HepG2 (cell line): ENCODE measurements around the gene RPL36AL. TPM values are rescaled to one million over a fixed set of nuclear protein-coding genes. Genes with fewer than 3 reads are reported as not detected.

Source experiments
- ATAC-seq: fragments of 200-7000 bp; cut with Tn5 transposase; 3 replicates; pipeline ENCODE4 v1.9.1; 2020; ENCODE audit warnings: mild to moderate bottlenecking, moderate library complexity
- BruUV-seq: library from RNA; stranded (reverse); fragments of 400-500 nt; replicated peaks from 2 replicates; lab custom pipeline; 2021; lab: Mats Ljungman, UMichigan
- CTCF ChIA-PET: fragments of 300-600 bp; formaldehyde crosslinking; extraction: SDS; loops from one replicate; lab custom pipeline; 2021; ENCODE audit warnings: low total read pairs, inconsistent platforms, low intra/inter-chr PET ratio; lab: Yijun Ruan, JAX
- POLR2A ChIA-PET: fragments of 350-600 bp; sonication (Branson Sonifier 250); formaldehyde crosslinking; loops from one replicate; lab custom pipeline; 2020; ENCODE audit warnings: antibody characterized with exemption, inconsistent platforms; lab: Yijun Ruan, JAX
- DNase-seq: peaks from one replicate; pipeline ENCODE4 v3.0.0-alpha.2; 2015; ENCODE audit warnings: low spot score
- FAIRE-seq: peaks from 3 replicates; lab custom pipeline; 2011; peaks lifted over from hg19 to GRCh38; lab: Jason Lieb, UNC
- H2AFZ ChIP-seq: one replicate; pipeline ENCODE4 v1.6.1; 2011; ENCODE audit warnings: low read length, inconsistent platforms
- H3K27ac ChIP-seq: fragments of 300-600 bp; 3 replicates; pipeline ENCODE4 v1.8.0; 2011; ENCODE audit warnings: mixed run types, mild to moderate bottlenecking, mixed read lengths, low read length, inconsistent platforms; ENCODE audit not compliant: insufficient read depth; ENCODE audit errors: extremely low read length
- H3K27me3 ChIP-seq, 2 experiments: fragments of 200-600 bp in 1 of 2; 2 replicates in 1 of 2; 3 replicates in 1 of 2; pipeline versions ENCODE4 v1.6.0 to v1.8.0; 2011; ENCODE audit warnings: low read length in 2 of 2, mild to moderate bottlenecking in 2 of 2, moderate library complexity in 2 of 2, inconsistent platforms in 1 of 2; ENCODE audit not compliant: insufficient read depth in 2 of 2, control insufficient read depth in 1 of 2
- H3K36me3 ChIP-seq, 2 experiments: fragments of 200-600 bp in 1 of 2; replicated peaks in 1 of 2; 2 replicates in 1 of 2; 3 replicates in 1 of 2; pipeline versions ENCODE4 v1.5.1 to v1.8.0; 2011; ENCODE audit warnings: low read length in 2 of 2, inconsistent platforms in 1 of 2; ENCODE audit not compliant: insufficient read depth in 2 of 2, control insufficient read depth in 1 of 2
- H3K4me1 ChIP-seq: 2 replicates; pipeline ENCODE4 v1.5.1; 2012; ENCODE audit warnings: low read length, inconsistent platforms; ENCODE audit not compliant: insufficient read depth
- H3K4me2 ChIP-seq: 2 replicates; pipeline ENCODE4 v1.6.0; 2011; ENCODE audit warnings: low read depth, low read length, inconsistent platforms
- H3K4me3 ChIP-seq, 3 experiments: fragments of 200-600 bp in 1 of 3; sonication (generic), shearing (Covaris generic) in 1 of 3; replicated peaks in 1 of 3; 2 replicates each; pipeline ENCODE4 v1.5.1; 2011 to 2016; ENCODE audit warnings: low read length in 3 of 3, inconsistent platforms in 2 of 3, low read depth in 2 of 3, mild to moderate bottlenecking in 2 of 3, control low read depth in 1 of 3, mixed read lengths in 1 of 3; ENCODE audit not compliant: insufficient read depth in 1 of 3
- H3K79me2 ChIP-seq: one replicate; pipeline ENCODE4 v1.6.1; 2011; ENCODE audit warnings: low read length, inconsistent platforms; ENCODE audit not compliant: insufficient read depth
- H3K9ac ChIP-seq: 2 replicates; pipeline ENCODE4 v1.6.0; 2011; ENCODE audit warnings: mild to moderate bottlenecking, low read depth, low read length, inconsistent platforms; ENCODE audit not compliant: insufficient read depth
- H3K9me3 ChIP-seq: 2 replicates; pipeline ENCODE4 v1.5.1; 2012; ENCODE audit warnings: mild to moderate bottlenecking, low read length
- H4K20me1 ChIP-seq: 2 replicates; pipeline ENCODE4 v1.6.0; 2011; ENCODE audit warnings: inconsistent platforms, mild to moderate bottlenecking, low read length, moderate library complexity; ENCODE audit not compliant: insufficient read depth
- CENPX ChIP-seq: sonication (generic); formaldehyde crosslinking; IDR thresholded peaks from 2 replicates; pipeline ENCODE4 v1.9.0; 2021; ENCODE audit warnings: mild to moderate bottlenecking, missing genetic modification reagents, moderate library complexity
- CHD2 ChIP-seq: IDR thresholded peaks from 2 replicates; pipeline ENCODE4 v1.6.1; 2011; ENCODE audit warnings: low read depth, low read length, improper control_type of control experiment
- DNMT1 ChIP-seq: sonication (generic); formaldehyde crosslinking; IDR thresholded peaks from 2 replicates; pipeline ENCODE4 v1.5.1; 2020; ENCODE audit warnings: mild to moderate bottlenecking, missing genetic modification reagents
- MAZ ChIP-seq, 2 experiments: sonication (generic) in 1 of 2; formaldehyde crosslinking in 1 of 2; IDR thresholded peaks; 2 replicates each; pipeline versions ENCODE4 v1.5.0 to v1.6.1; 2012 to 2020; ENCODE audit warnings: low read depth in 2 of 2, mild to moderate bottlenecking in 2 of 2, borderline replicate concordance in 1 of 2, improper control_type of control experiment in 1 of 2, low read length in 1 of 2, missing genetic modification reagents in 1 of 2, moderate library complexity in 1 of 2
- NAIF1 ChIP-seq: sonication (generic); formaldehyde crosslinking; IDR thresholded peaks from 2 replicates; pipeline ENCODE4 v1.5.0; 2020; ENCODE audit warnings: mild to moderate bottlenecking, missing genetic modification reagents, borderline replicate concordance
- SALL1 ChIP-seq: sonication (generic); formaldehyde crosslinking; IDR thresholded peaks from 2 replicates; pipeline ENCODE4 v1.8.0; 2022; ENCODE audit warnings: mild to moderate bottlenecking, missing genetic modification reagents
- ZFP62 ChIP-seq: sonication (generic); formaldehyde crosslinking; IDR thresholded peaks from 2 replicates; pipeline ENCODE4 v1.4.0; 2020; ENCODE audit warnings: missing genetic modification reagents
- WGBS: methylation state at CpG from one replicate; pipeline ENCODE4 v1.1.6; 2017; ENCODE audit warnings: low lambda C conversion rate; 5-methylcytosine and 5-hydroxymethylcytosine counted together
- in situ Hi-C: cut with HindIII; loops from 2 replicates; pipeline ENCODE4 v1.10.0; 2017; ENCODE audit warnings: low pct_unique_long_range_greater_than_20kb; ENCODE audit not compliant: extremely low pct_ligation_motif_present
- intact Hi-C: fragments of 100-400 bp; cut with micrococcal nuclease; formaldehyde crosslinking; loops from one replicate; pipeline ENCODE4 v1.10.0; 2022; ENCODE audit not compliant: unreplicated experiment
- polyA plus RNA-seq, 8 experiments: library from polyadenylated mRNA; depleted of rRNA in 3 of 8; stranded (reverse) in 7 of 8; unstranded in 1 of 8; fragments of >200 nt; fragmentation: Illumina TruSeq in 4 of 8; extraction: Trizol in 4 of 8; gene quantifications; 2 replicates each; pipeline versions ENCODE4 v1.2.1 to v1.2.3, GENCODE V29; 2011 to 2016; ENCODE audit warnings: low read depth in 4 of 8, missing spikeins in 1 of 8, mixed read lengths in 1 of 8; ENCODE audit not compliant: insufficient read depth in 1 of 8
- total RNA-seq, 5 experiments: library from RNA; depleted of rRNA; stranded (reverse); fragments of >200 nt; fragmentation: Illumina TruSeq; extraction: Trizol; gene quantifications; 2 replicates each; pipeline ENCODE4 v1.2.3, GENCODE V29; 2016; ENCODE audit warnings: low read depth in 1 of 5

The RPL36AL gene
- total and polyA plus RNA-seq, 2 of the 13 experiments (the other 11 are each of a cell fraction or from before 2014, with no cell fraction given) = 90.0 to 294 TPM

DNA sequence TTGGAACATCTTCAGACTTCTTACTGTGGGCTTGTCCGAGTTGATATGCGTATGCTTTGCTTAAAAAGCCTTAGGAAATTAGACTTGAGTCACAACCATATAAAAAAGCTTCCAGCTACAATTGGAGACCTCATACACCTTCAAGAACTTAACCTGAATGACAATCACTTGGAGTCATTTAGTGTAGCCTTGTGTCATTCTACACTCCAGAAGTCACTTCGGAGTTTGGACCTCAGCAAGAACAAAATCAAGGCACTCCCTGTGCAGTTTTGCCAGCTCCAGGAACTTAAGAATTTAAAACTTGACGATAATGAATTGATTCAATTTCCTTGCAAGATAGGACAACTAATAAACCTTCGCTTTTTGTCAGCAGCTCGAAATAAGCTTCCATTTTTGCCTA lies 12.8 kb downstream of the RPL36AL start:
- Histone ChIP-seq H3K4me1 (peaks cover 12% of the 10 kb centered on the region), H3K36me3 (peaks cover 1 to 19% of the 10 kb centered on the region in 2 experiments; a peak in 4 of 5 replicates), H3K79me2 (no peaks in the 10 kb centered on the region), H4K20me1 (no peaks in the 10 kb centered on the region), H3K4me3 (no peak overlapping the region), H3K4me2 (no peak overlapping the region), H3K9ac (no peak overlapping the region), H3K27me3 (no peaks in the 10 kb centered on the region), H3K27ac (no peak overlapping the region), H3K9me3 (no peaks in the 10 kb centered on the region), H2AFZ (no peak overlapping the region)
- no peak for DNase-seq
- intact Hi-C loops (no loop called here), in situ Hi-C loops (no loop called here)
- CTCF ChIA-PET = no interaction called here
- POLR2A ChIA-PET = interaction anchor here (3.1 kb wide), 1 partner anchor 13 kb away, joined by 11 read pairs; the partner anchor contains the start of genes MGAT2 and RPL36AL
- FAIRE-seq = no peak
- ATAC-seq = no peak
- 98% methylated on average over 6 of the region's 6 CpGs for WGBS
- BruUV-seq = no TSS peak
- TF ChIP-seq NAIF1 (CRISPR knock-in tag) (no peak), CHD2 (no peak), MAZ (IDR thresholded peaks at IDR 0.05; ENCODE audit: borderline replicate concordance, low read depth, low read length) (no peak), MAZ (CRISPR knock-in tag; IDR thresholded peaks at IDR 0.05; ENCODE audit: low read depth) (no peak), SALL1 (CRISPR knock-in tag) (no peak), ZFP62 (CRISPR knock-in tag) (no peak), DNMT1 (CRISPR knock-in tag) (no peak), CENPX (CRISPR knock-in tag) (no peak)
